Esophagus (tissue), 2 donors: ENCODE measurements around the gene PDE4D. TPM values are rescaled to one million over a fixed set of nuclear protein-coding genes. Genes with fewer than 3 reads are reported as not detected.

Experiments
- H3K27ac ChIP-seq, 2 donors: one replicate each; pipeline ENCODE4 v1.5.1; 2013; ENCODE audit warnings: low read depth in 2 of 2, mild to moderate bottlenecking in 2 of 2, inconsistent platforms in 1 of 2, low read length in 1 of 2, moderate library complexity in 1 of 2
- H3K27me3 ChIP-seq, 2 donors: one replicate each; pipeline ENCODE4 v1.6.1; 2013; ENCODE audit warnings: low read length in 2 of 2, control low read depth in 1 of 2, mild to moderate bottlenecking in 1 of 2; ENCODE audit not compliant: insufficient read depth in 2 of 2, control insufficient read depth in 1 of 2
- H3K36me3 ChIP-seq, 2 donors: one replicate each; pipeline ENCODE4 v1.6.1; 2013; ENCODE audit warnings: low read length in 1 of 2; ENCODE audit not compliant: control insufficient read depth in 2 of 2, insufficient read depth in 2 of 2
- H3K4me1 ChIP-seq, 2 donors: one replicate each; pipeline ENCODE4 v1.6.1; 2013; ENCODE audit warnings: low read length in 1 of 2; ENCODE audit not compliant: control insufficient read depth in 2 of 2, insufficient read depth in 2 of 2
- H3K4me3 ChIP-seq, 2 donors: one replicate each; pipeline ENCODE4 v1.5.1; 2013; ENCODE audit warnings: low read length in 2 of 2, mild to moderate bottlenecking in 2 of 2, low read depth in 1 of 2, moderate library complexity in 1 of 2
- H3K9me3 ChIP-seq, 2 donors: one replicate each; pipeline ENCODE4 v1.6.1; 2013; ENCODE audit warnings: mild to moderate bottlenecking in 2 of 2, low read depth in 1 of 2, low read length in 1 of 2, moderate library complexity in 1 of 2; ENCODE audit not compliant: control insufficient read depth in 2 of 2, insufficient read depth in 1 of 2
- WGBS, 2 donors: extraction: QIAGEN DNeasy Blood & Tissue Kit; methylation state at CpG; one replicate each; pipeline ENCODE4 v1.1.7; 2013; 5-methylcytosine and 5-hydroxymethylcytosine counted together
- polyA plus RNA-seq, 2 donors: library from polyadenylated mRNA; stranded (reverse); fragments of 200-250 nt; gene quantifications; one replicate each; pipeline ENCODE4 v1.2.3, GENCODE V29; 2013
- donor health status: healthy with polysubstance abuse.
- donor health status: Bipolar disorder and iron deficiency.

Gene PDE4D
- polyA plus RNA-seq, 2 donors: 1.5 to 2.5 TPM

- no peak overlapping the region for H3K4me3 ChIP-seq
- H3K4me1 ChIP-seq: no peaks in the 10 kb centered on the region
- 79 to 80% methylated on average over 2 of the region's 2 CpGs for WGBS, 2 donors
- H3K27ac ChIP-seq: no peak overlapping the region
- H3K36me3 ChIP-seq: no peaks in the 10 kb centered on the region
- no peaks in the 10 kb centered on the region for H3K27me3 ChIP-seq
- H3K9me3 ChIP-seq: no peaks in the 10 kb centered on the region
Measured at GRCh38 chr5:59180515-59180914, 713.0 kb downstream of the PDE4D start.

GRCh38 chr5:59179704-59180103 is 713.8 kb downstream of the PDE4D start:
- H3K27me3 ChIP-seq: no peaks in the 10 kb centered on the region
- no peak overlapping the region for H3K4me3 ChIP-seq
- H3K27ac ChIP-seq: no peak overlapping the region
- no peaks in the 10 kb centered on the region for H3K4me1 ChIP-seq
- no peaks in the 10 kb centered on the region for H3K9me3 ChIP-seq
- no peaks in the 10 kb centered on the region for H3K36me3 ChIP-seq
- 72 to 75% methylated on average over 2 of the region's 2 CpGs for WGBS, 2 donors

- Histone ChIP-seq H3K27ac (no peak overlapping the region), H3K9me3 (no peaks in the 10 kb centered on the region), H3K4me3 (no peak overlapping the region), H3K27me3 (no peaks in the 10 kb centered on the region), H3K36me3 (no peaks in the 10 kb centered on the region), H3K4me1 (no peaks in the 10 kb centered on the region)
- WGBS, 2 donors: 93 to 96% methylated on average over 1 of the region's 1 CpG
Measured at GRCh38 chr5:59178482-59178881, 715.0 kb downstream of the PDE4D start.

GRCh38 chr5:59178071-59178470 is 715.5 kb downstream of the PDE4D start:
- Histone ChIP-seq H3K4me3 (no peak overlapping the region), H3K27me3 (no peaks in the 10 kb centered on the region), H3K27ac (no peak overlapping the region), H3K36me3 (no peaks in the 10 kb centered on the region), H3K9me3 (no peaks in the 10 kb centered on the region), H3K4me1 (no peaks in the 10 kb centered on the region)
- WGBS, 2 donors: 57 to 62% methylated on average over 2 of the region's 2 CpGs

GRCh38 chr5:59177644-59178043 is 715.9 kb downstream of the PDE4D start:
- Histone ChIP-seq H3K27ac (no peak overlapping the region), H3K9me3 (no peaks in the 10 kb centered on the region), H3K4me1 (no peaks in the 10 kb centered on the region), H3K4me3 (no peak overlapping the region), H3K27me3 (no peaks in the 10 kb centered on the region), H3K36me3 (no peaks in the 10 kb centered on the region)
- 90 to 91% methylated on average over 3 of the region's 3 CpGs for WGBS, 2 donors

- H3K4me3 ChIP-seq: no peak overlapping the region
- no peaks in the 10 kb centered on the region for H3K36me3 ChIP-seq
- no peak overlapping the region for H3K27ac ChIP-seq
- H3K9me3 ChIP-seq: no peaks in the 10 kb centered on the region
- no peaks in the 10 kb centered on the region for H3K4me1 ChIP-seq
- 41 to 45% methylated on average over 5 of the region's 5 CpGs for WGBS, 2 donors
- no peaks in the 10 kb centered on the region for H3K27me3 ChIP-seq
Measured at GRCh38 chr5:59174248-59174844, 719.2 kb downstream of the PDE4D start.

GRCh38 chr5:59173578-59173977 is 719.9 kb downstream of the PDE4D start:
- Histone ChIP-seq H3K27ac (no peak overlapping the region), H3K27me3 (no peaks in the 10 kb centered on the region), H3K4me3 (no peak overlapping the region), H3K36me3 (no peaks in the 10 kb centered on the region), H3K9me3 (no peaks in the 10 kb centered on the region), H3K4me1 (no peaks in the 10 kb centered on the region)
- WGBS, 2 donors: 79 to 83% methylated on average over 1 of the region's 1 CpG

- no peaks in the 10 kb centered on the region for H3K9me3 ChIP-seq
- 95 to 98% methylated on average over 2 of the region's 2 CpGs for WGBS, 2 donors
- no peaks in the 10 kb centered on the region for H3K27me3 ChIP-seq
- no peak overlapping the region for H3K4me3 ChIP-seq
- H3K36me3 ChIP-seq: no peaks in the 10 kb centered on the region
- no peaks in the 10 kb centered on the region for H3K4me1 ChIP-seq
- H3K27ac ChIP-seq: no peak overlapping the region
Measured at GRCh38 chr5:59171131-59171530, 722.4 kb downstream of the PDE4D start.

- Histone ChIP-seq H3K4me3 (no peak overlapping the region), H3K9me3 (no peaks in the 10 kb centered on the region), H3K4me1 (no peaks in the 10 kb centered on the region), H3K36me3 (no peaks in the 10 kb centered on the region), H3K27ac (no peak overlapping the region), H3K27me3 (no peaks in the 10 kb centered on the region)
- WGBS, 2 donors: 92 to 100% methylated on average over 1 of the region's 1 CpG
Measured at GRCh38 chr5:59169768-59170150, 723.8 kb downstream of the PDE4D start.

GRCh38 chr5:59169081-59169767 is 724.3 kb downstream of the PDE4D start:
- Histone ChIP-seq H3K27ac (no peak overlapping the region), H3K9me3 (no peaks in the 10 kb centered on the region), H3K4me1 (no peaks in the 10 kb centered on the region), H3K27me3 (no peaks in the 10 kb centered on the region), H3K4me3 (no peak overlapping the region), H3K36me3 (no peaks in the 10 kb centered on the region)
- 79% methylated on average over 7 of the region's 7 CpGs for whole genome bisulfite sequencing, 2 donors
